D721Med (cell line): ENCODE measurements around the gene PUS1.

Experiments
- DNase-seq: peaks from one replicate; pipeline ENCODE4 v3.0.0; 2011; ENCODE audit warnings: low spot score; ENCODE audit not compliant: insufficient read length
- FAIRE-seq: peaks from 2 replicates; lab custom pipeline; 2011; peaks lifted over from hg19 to GRCh38; lab: Jason Lieb, UNC
- TF ChIP-seq, protein P1 (sequence below): IDR thresholded peaks from 2 replicates; pipeline ENCODE4 v1.5.1; 2012; ENCODE audit warnings: mild to moderate bottlenecking, control low read depth; ENCODE audit not compliant: insufficient read depth; ENCODE audit errors: missing control alignments

The PUS1 gene

DNA sequence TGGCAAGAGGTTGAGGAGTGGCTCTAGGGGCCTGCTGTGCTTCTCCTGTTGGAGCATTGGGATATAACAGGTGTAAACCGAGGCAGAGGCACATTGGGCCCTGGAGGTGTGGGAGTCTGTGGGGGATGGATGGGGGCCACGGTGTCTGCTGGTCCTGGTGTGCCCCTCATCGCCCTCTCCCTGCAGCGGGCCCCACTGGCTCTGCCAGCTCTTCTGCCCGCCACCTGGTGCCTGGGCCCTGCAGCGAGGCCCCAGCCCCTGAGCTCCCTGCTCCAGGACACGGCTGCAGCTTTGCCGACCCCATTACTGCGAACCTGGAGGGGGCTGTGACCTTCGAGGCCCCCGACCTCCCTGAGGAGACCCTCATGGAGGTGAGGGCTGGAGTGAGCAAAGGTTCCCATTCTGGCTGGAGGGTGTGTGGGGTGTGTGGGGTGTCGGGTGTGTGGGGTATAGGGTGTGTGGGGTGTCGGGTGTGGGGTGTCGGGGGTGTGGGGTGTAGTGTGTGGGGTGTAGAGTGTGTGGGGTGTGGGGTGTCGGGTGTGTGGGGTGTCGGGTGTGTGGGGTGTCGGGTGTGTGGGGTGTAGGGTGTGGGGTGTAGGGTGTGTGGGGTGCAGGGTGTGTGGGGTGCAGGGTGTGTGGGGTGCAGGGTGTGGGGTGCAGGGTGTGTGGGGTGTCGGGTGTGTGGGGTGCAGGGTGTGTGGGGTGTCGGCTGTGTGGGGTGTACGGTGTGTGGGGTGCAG, 10.6 kb upstream of the PUS1 start:
- FAIRE-seq (no peak), DNase-seq (no peak)
- TF ChIP-seq, protein P1, sequence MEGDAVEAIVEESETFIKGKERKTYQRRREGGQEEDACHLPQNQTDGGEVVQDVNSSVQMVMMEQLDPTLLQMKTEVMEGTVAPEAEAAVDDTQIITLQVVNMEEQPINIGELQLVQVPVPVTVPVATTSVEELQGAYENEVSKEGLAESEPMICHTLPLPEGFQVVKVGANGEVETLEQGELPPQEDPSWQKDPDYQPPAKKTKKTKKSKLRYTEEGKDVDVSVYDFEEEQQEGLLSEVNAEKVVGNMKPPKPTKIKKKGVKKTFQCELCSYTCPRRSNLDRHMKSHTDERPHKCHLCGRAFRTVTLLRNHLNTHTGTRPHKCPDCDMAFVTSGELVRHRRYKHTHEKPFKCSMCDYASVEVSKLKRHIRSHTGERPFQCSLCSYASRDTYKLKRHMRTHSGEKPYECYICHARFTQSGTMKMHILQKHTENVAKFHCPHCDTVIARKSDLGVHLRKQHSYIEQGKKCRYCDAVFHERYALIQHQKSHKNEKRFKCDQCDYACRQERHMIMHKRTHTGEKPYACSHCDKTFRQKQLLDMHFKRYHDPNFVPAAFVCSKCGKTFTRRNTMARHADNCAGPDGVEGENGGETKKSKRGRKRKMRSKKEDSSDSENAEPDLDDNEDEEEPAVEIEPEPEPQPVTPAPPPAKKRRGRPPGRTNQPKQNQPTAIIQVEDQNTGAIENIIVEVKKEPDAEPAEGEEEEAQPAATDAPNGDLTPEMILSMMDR = no peak

DNA sequence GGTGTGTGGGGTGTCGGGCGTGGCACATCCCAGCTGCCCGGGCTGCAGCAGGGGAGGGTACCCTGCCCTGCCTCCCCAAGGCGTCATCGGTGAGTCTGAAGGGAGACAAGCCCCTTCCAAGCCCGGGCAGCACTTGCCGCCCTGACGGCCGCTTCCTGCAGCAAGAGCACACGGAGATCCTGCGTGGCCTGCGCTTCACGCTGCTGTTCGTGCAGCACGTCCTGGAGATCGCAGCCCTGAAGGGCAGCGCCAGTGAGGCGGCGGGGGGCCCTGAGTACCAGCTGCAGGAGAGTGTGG, 10.1 kb upstream of the PUS1 start:
- TF ChIP-seq, protein P1 = no peak
- no peak for DNase-seq
- FAIRE-seq = no peak

- TF ChIP-seq, protein P1 = no peak
- FAIRE-seq (no peak), DNase-seq (no peak)
These were observed 9.5 kb upstream of the PUS1 start for GRCh38 chr12:131919366-131920156.

DNA sequence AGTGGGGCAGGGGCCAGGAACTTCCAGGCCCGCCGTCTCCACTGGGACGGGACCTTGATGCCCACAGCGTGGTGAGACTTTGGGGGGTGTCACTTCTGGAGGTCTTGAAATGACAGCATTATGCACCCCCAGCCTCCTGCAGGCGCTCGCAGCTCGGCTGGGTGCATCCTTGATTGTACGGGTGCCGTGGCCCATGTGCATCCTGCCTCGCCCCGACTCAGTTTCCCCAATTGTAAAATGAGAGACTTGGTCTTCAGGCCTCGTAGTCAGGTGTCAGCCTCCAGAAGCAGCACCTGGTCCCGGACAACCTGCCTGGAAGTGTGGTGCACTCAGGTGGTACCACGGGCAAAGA, 8.9 kb upstream of the PUS1 start:
- no peak for DNase-seq
- TF ChIP-seq, protein P1 = no peak

DNA sequence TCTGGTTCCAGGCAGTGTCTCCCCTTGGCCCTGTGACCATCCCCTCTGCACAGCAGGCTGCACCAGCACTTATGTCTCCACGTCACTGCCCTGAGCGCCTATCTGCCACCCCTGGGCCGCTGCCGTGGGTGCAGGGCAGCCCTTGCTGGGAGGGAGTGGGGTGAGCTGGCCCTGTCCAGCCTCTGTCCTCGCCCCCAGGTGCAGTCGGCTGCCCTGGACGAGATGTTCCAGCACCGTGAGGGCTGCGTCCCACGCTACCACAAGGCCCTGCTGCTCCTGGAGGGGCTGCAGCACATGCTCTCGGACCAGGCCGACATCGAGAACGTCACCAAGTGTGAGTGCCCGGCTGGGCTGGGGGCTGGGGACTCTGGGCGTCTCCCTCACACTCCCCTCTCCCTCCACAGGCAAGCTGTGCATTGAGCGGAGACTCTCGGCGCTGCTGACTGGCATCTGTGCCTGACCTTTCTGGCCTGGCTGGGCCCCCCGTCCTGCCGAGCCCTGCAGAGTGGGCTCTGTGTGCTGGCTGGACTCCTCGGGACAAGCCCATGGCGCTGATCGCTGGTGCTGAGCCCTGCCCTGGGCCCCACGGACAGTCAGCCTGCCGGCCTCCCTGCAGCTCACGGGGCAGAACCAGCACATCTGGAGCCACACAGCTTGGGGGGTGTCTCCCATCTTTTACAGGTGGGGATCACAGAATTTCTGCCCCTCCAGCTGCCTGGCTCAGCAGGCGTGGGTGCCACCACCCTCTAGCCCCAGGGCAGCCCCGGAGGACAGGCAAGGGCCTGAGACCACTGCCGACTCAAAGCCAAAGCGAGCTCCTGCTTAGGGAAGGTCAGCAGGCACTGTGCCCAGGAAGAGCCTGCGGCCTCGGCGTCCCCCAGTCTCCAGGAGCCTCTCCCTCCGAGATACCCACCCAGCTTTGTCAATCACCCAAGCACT, 7.9 kb upstream of the PUS1 start:
- TF ChIP-seq, protein P1 = no peak
- no peak for DNase-seq
- no peak for FAIRE-seq

More for the DNA sequence above, 8.9 kb upstream of the PUS1 start:
- no peak for FAIRE-seq

- TF ChIP-seq, protein P1 = no peak
- DNase-seq (no peak), FAIRE-seq (no peak)
These were observed 7.0 kb upstream of the PUS1 start for GRCh38 chr12:131921866-131922769.
